HepG2 (cell line): ENCODE results near the gene SMIM44. TPM values are rescaled to one million over a fixed set of nuclear protein-coding genes. Genes with fewer than 3 reads are reported as not detected.

ENCODE experiments used
- ARID3A ChIP-seq: IDR thresholded peaks from 2 replicates; pipeline ENCODE4 v1.6.1; 2012; ENCODE audit warnings: low read depth, low read length, improper control_type of control experiment
- CSRNP2 ChIP-seq: sonication (generic); formaldehyde crosslinking; conservative IDR thresholded peaks from 2 replicates; pipeline ENCODE4 v1.8.0; 2022; ENCODE audit warnings: low read depth, missing genetic modification reagents
- ELF3 ChIP-seq: IDR thresholded peaks from 2 replicates; pipeline ENCODE4 v1.6.1; 2016; ENCODE audit warnings: missing genetic modification reagents, missing compliant biosample characterization
- ELK4 ChIP-seq: sonication (generic); formaldehyde crosslinking; IDR thresholded peaks from 2 replicates; pipeline ENCODE4 v1.9.0; 2021; ENCODE audit warnings: missing genetic modification reagents, borderline replicate concordance
- IRF2 ChIP-seq: IDR thresholded peaks from 2 replicates; pipeline ENCODE4 v1.6.1; 2018; ENCODE audit warnings: missing genetic modification reagents, missing compliant biosample characterization
- MTF2 ChIP-seq: sonication (generic); formaldehyde crosslinking; IDR thresholded peaks from 2 replicates; pipeline ENCODE4 v1.5.0; 2020; ENCODE audit warnings: missing genetic modification reagents, borderline replicate concordance
- TARDBP ChIP-seq: sonication (generic); formaldehyde crosslinking; IDR thresholded peaks from 2 replicates; pipeline ENCODE4 v1.8.0; 2022; ENCODE audit warnings: mild to moderate bottlenecking, missing genetic modification reagents
- ZBTB40 ChIP-seq, 2 experiments: fragments of 450-650 bp in 1 of 2; sonication (generic) in 1 of 2; formaldehyde crosslinking in 1 of 2; IDR thresholded peaks; 2 replicates each; pipeline versions ENCODE4 v1.6.1 to v1.8.0; 2016 to 2022; ENCODE audit warnings: antibody characterized with exemption in 1 of 2, mild to moderate bottlenecking in 1 of 2, missing genetic modification reagents in 1 of 2
- ZBTB7A ChIP-seq: sonication (generic); formaldehyde crosslinking; IDR thresholded peaks from 2 replicates; pipeline ENCODE4 v1.8.0; 2022; ENCODE audit warnings: mild to moderate bottlenecking, missing genetic modification reagents
- ZC3H13 ChIP-seq: sonication (generic); formaldehyde crosslinking; IDR thresholded peaks from 2 replicates; pipeline ENCODE4 v1.8.1; 2023; ENCODE audit warnings: mild to moderate bottlenecking, missing genetic modification reagents, moderate library complexity
- ZNF772 ChIP-seq: sonication (generic); formaldehyde crosslinking; IDR thresholded peaks from 2 replicates; pipeline ENCODE4 v1.5.0; 2020; ENCODE audit warnings: mild to moderate bottlenecking, missing genetic modification reagents
- ZNF775 ChIP-seq: sonication (generic); formaldehyde crosslinking; IDR thresholded peaks from 2 replicates; pipeline ENCODE4 v1.4.0; 2020; ENCODE audit warnings: missing genetic modification reagents, mild to moderate bottlenecking, moderate library complexity, borderline replicate concordance
- ZNF792 ChIP-seq: IDR thresholded peaks from 2 replicates; pipeline ENCODE4 v1.6.1; 2016
- ZNF891 ChIP-seq: sonication (generic); formaldehyde crosslinking; IDR thresholded peaks from 2 replicates; pipeline ENCODE4 v1.5.0; 2020; ENCODE audit warnings: mild to moderate bottlenecking, missing genetic modification reagents
- polyA plus RNA-seq, 8 experiments: library from polyadenylated mRNA; depleted of rRNA in 3 of 8; stranded (reverse) in 7 of 8; unstranded in 1 of 8; fragments of >200 nt; fragmentation: Illumina TruSeq in 4 of 8; extraction: Trizol in 4 of 8; gene quantifications; 2 replicates each; pipeline versions ENCODE4 v1.2.1 to v1.2.3, GENCODE V29; 2011 to 2016; ENCODE audit warnings: low read depth in 4 of 8, missing spikeins in 1 of 8, mixed read lengths in 1 of 8; ENCODE audit not compliant: insufficient read depth in 1 of 8
- total RNA-seq, 5 experiments: library from RNA; depleted of rRNA; stranded (reverse); fragments of >200 nt; fragmentation: Illumina TruSeq; extraction: Trizol; gene quantifications; 2 replicates each; pipeline ENCODE4 v1.2.3, GENCODE V29; 2016; ENCODE audit warnings: low read depth in 1 of 5

The SMIM44 gene
- total and polyA plus RNA-seq, 2 of the 13 experiments (the other 11 are each of a cell fraction or from before 2014, with no cell fraction given) = not detected

GRCh38 chr19:3481241-3482090, 1.8 kb downstream of the SMIM44 start (continued):
- TF ChIP-seq ZBTB40 (IDR thresholded peaks at IDR 0.05) = no peak
- TF ChIP-seq ZBTB40 (CRISPR knock-in tag; IDR thresholded peaks at IDR 0.05) = peak; percentile 54; the same call in 1 of the 2 replicates
- no peak for TF ChIP-seq CSRNP2 (CRISPR knock-in tag)
- peak; percentile 61; the same call in 1 of the 2 replicates for TF ChIP-seq MTF2 (CRISPR knock-in tag)
- TF ChIP-seq ZNF775 (CRISPR knock-in tag) = 0 out of 2 replicates have a peak, but pooled peaks have one; percentile 60
- TF ChIP-seq ZC3H13 (CRISPR knock-in tag) = peak; percentile 45; the same call in 1 of the 2 replicates
- peak; percentile 19; the same call in 1 of the 2 replicates for TF ChIP-seq IRF2 (CRISPR knock-in tag)
- TF ChIP-seq ZNF891 (CRISPR knock-in tag) = peak; percentile 77; the same call in 1 of the 2 replicates
- peak; percentile 66 for TF ChIP-seq ZBTB7A (CRISPR knock-in tag)
- TF ChIP-seq TARDBP (CRISPR knock-in tag) = peak; percentile 62; the same call in 1 of the 2 replicates
- TF ChIP-seq ELF3 (CRISPR knock-in tag) = peak; percentile 71
- no peak for TF ChIP-seq ELK4 (CRISPR knock-in tag)
- no peak; the same call in 1 of the 2 replicates for TF ChIP-seq ZNF772 (CRISPR knock-in tag)
- TF ChIP-seq ARID3A = no peak
- TF ChIP-seq ZNF792 (CRISPR knock-in tag) = peak; percentile 86
